Heart left ventricle (tissue), 16 donors: ENCODE results near the gene GALNT12. TPM values are rescaled to one million over a fixed set of nuclear protein-coding genes. Genes with fewer than 3 reads are reported as not detected.

Experiments used
- ATAC-seq, 4 donors: fragments of 200-7000 bp; cut with Tn5 transposase; one replicate each; pipeline ENCODE4 v1.9.1; 2020 to 2022; ENCODE audit warnings: moderate library complexity in 4 of 4, mild to moderate bottlenecking in 3 of 4, moderate number of reproducible peaks in 1 of 4
- DNase-seq, 5 donors: peaks; one replicate each; pipeline ENCODE4 v3.0.0-alpha.2; 2020
- H3K27ac ChIP-seq, 12 donors: fragments of 200-600 bp; sonication (generic) in 4 of 12; one replicate each; pipeline versions ENCODE4 v1.5.0 to v1.8.0; 2016 to 2022; ENCODE audit warnings: mild to moderate bottlenecking in 2 of 12
- H3K27me3 ChIP-seq, 9 donors: fragments of 200-600 bp; sonication (generic) in 2 of 9; one replicate each; pipeline versions ENCODE4 v1.5.1 to v1.8.0; 2016 to 2022; ENCODE audit warnings: mild to moderate bottlenecking in 3 of 9
- H3K36me3 ChIP-seq, 9 donors: fragments of 200-600 bp; sonication (generic) in 2 of 9; one replicate each; pipeline versions ENCODE4 v1.5.0 to v1.8.0; 2018 to 2022; ENCODE audit warnings: mild to moderate bottlenecking in 2 of 9
- H3K4me1 ChIP-seq, 12 donors: fragments of 200-600 bp; sonication (generic) in 4 of 12; one replicate each; pipeline versions ENCODE4 v1.5.0 to v1.8.0; 2016 to 2022; ENCODE audit warnings: mild to moderate bottlenecking in 3 of 12
- H3K4me3 ChIP-seq, 12 donors: fragments of 200-600 bp; sonication (generic) in 4 of 12; one replicate each; pipeline versions ENCODE4 v1.5.0 to v1.8.0; 2017 to 2022; ENCODE audit warnings: mild to moderate bottlenecking in 9 of 12, moderate library complexity in 4 of 12
- H3K9me3 ChIP-seq, 12 donors: fragments of 200-600 bp; sonication (generic) in 4 of 12; one replicate each; pipeline versions ENCODE4 v1.5.0 to v1.8.0; 2016 to 2022; ENCODE audit warnings: mild to moderate bottlenecking in 1 of 12
- POLR2A ChIP-seq, 2 donors: fragments of 450-650 bp; IDR thresholded peaks; one replicate each; pipeline ENCODE4 v1.6.1; 2017; ENCODE audit warnings: antibody characterized with exemption in 2 of 2, mild to moderate bottlenecking in 2 of 2, moderate library complexity in 2 of 2
- WGBS, 4 donors: extraction: QIAGEN DNeasy Blood & Tissue Kit in 2 of 4; methylation state at CpG; one replicate each; pipeline versions ENCODE4 v1.1.5 to v1.1.7; 2013 to 2018; 5-methylcytosine and 5-hydroxymethylcytosine counted together
- intact Hi-C, 10 donors: fragments of 100-400 bp; cut with DNase I; formaldehyde crosslinking; loops; one replicate each; pipeline versions ENCODE4 v1.11.1 to v1.14.2; 2022
- polyA plus RNA-seq, 2 donors: library from polyadenylated mRNA; stranded (reverse); fragments of 200-250 nt; gene quantifications; one replicate each; pipeline ENCODE4 v1.2.3, GENCODE V29; 2013
- total RNA-seq, 9 donors: library from RNA; depleted of rRNA in 2 of 9; stranded (reverse); fragments of >200 nt in 2 of 9; fragmentation: NEBNext Ultra II Directional in 3 of 9; extraction: Animal tissue kit (Norgen Biotek cat#: 25700) in 3 of 9; gene quantifications; one replicate each; pipeline versions ENCODE4 v1.1.0 to v1.2.4, GENCODE V29; 2016 to 2023
- TF ChIP-seq, protein P1 (sequence below), 12 donors: fragments of 200-600 bp; sonication (generic) in 4 of 12; IDR thresholded peaks; one replicate each; pipeline versions ENCODE4 v1.5.0 to v1.8.0; 2018 to 2022; ENCODE audit warnings: antibody characterized with exemption in 12 of 12, mild to moderate bottlenecking in 5 of 12
- donor health status: ischemic (EF 13 %, LVEDD 7.1; RV severe dilation, severe dysfunction).
- donor health status: healthy with polysubstance abuse.
- donor health status: DM: no; HTN: yes; CAD: no.
- donor health status: DM: no; HTN: no; CAD: no.
- donor health status: ischemic (EF 25% LVEDD 6.9; RV normal size, moderate dysfunction).
- donor health status: ischemic (EF 25% LVEDD 5.7; RV mildly dilated, moderate dysfunction).
- donor health status: healthy.
- donor health status: DM: yes; HTN: yes; CAD: no.
- donor health status: ischemic (EF 35%, LVEDD 5.7; RV mildly dilated, moderate dysfunction).
- donor health status: nonischemic (EF 11% LVEDD 7.7; RV severe dilation, severe dysfunction).
- donor health status: DM: yes; HTN: yes; CAD: no.
- donor health status: PGD.
- donor health status: ischemic (EF 29% LVEDD 5.4; RV normal size, mild dysfunction).
- donor health status: nonischemic (EF 23%, LVEDD 6.1; RV moderate dilation, normal function).

The GALNT12 gene
- total and polyA plus RNA-seq, 11 donors, result 0.23 to 4.7 (median 0.44) TPM

GRCh38 chr9:98873526-98873925 lies 66.1 kb downstream of the GALNT12 start:
- no peak overlapping the region for H3K4me3 ChIP-seq
- no peaks in the 10 kb centered on the region for H3K36me3 ChIP-seq
- intact Hi-C loops, result no loop called here
- ATAC-seq, result no peak
- DNase-seq, result no peak
- H3K4me1 ChIP-seq, result peaks cover 0 to 31% (median 15%) of the 10 kb centered on the region in 12 donors
- H3K27me3 ChIP-seq, result no peaks in the 10 kb centered on the region
- TF ChIP-seq POLR2A (IDR thresholded peaks at IDR 0.05), result no peak
- TF ChIP-seq, protein P1, sequence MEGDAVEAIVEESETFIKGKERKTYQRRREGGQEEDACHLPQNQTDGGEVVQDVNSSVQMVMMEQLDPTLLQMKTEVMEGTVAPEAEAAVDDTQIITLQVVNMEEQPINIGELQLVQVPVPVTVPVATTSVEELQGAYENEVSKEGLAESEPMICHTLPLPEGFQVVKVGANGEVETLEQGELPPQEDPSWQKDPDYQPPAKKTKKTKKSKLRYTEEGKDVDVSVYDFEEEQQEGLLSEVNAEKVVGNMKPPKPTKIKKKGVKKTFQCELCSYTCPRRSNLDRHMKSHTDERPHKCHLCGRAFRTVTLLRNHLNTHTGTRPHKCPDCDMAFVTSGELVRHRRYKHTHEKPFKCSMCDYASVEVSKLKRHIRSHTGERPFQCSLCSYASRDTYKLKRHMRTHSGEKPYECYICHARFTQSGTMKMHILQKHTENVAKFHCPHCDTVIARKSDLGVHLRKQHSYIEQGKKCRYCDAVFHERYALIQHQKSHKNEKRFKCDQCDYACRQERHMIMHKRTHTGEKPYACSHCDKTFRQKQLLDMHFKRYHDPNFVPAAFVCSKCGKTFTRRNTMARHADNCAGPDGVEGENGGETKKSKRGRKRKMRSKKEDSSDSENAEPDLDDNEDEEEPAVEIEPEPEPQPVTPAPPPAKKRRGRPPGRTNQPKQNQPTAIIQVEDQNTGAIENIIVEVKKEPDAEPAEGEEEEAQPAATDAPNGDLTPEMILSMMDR (IDR thresholded peaks at IDR 0.05), result no peak
- peak overlapping the region in 3 of 12 donors; percentile 25 to 33 (median 29) for H3K27ac ChIP-seq
- H3K9me3 ChIP-seq, result peaks cover 0 to 5% (median 0%) of the 10 kb centered on the region in 12 donors
- 74 to 83% (median 80%) methylated on average over 2 of the region's 2 CpGs for WGBS, 4 donors

GRCh38 chr9:98873951-98874371 lies 66.5 kb downstream of the GALNT12 start:
- peaks cover 0 to 5% (median 0%) of the 10 kb centered on the region in 12 donors for H3K9me3 ChIP-seq
- H3K36me3 ChIP-seq, result no peaks in the 10 kb centered on the region
- peaks cover 0 to 29% (median 11%) of the 10 kb centered on the region in 12 donors for H3K4me1 ChIP-seq
- H3K4me3 ChIP-seq, result no peak overlapping the region
- peak in 3 of 4 donors; percentile 66 to 75 (median 74) for ATAC-seq
- WGBS, 4 donors, result 41 to 53% (median 48%) methylated on average over 3 of the region's 3 CpGs
- H3K27me3 ChIP-seq, result no peaks in the 10 kb centered on the region
- intact Hi-C loops, result no loop called here
- no peak for TF ChIP-seq POLR2A (IDR thresholded peaks at IDR 0.05)
- TF ChIP-seq, protein P1 (IDR thresholded peaks at IDR 0.05), result no peak
- peak; percentile 58 to 82 (median 74) for DNase-seq
- peak overlapping the region in 3 of 12 donors; percentile 25 to 33 (median 29) for H3K27ac ChIP-seq

DNA sequence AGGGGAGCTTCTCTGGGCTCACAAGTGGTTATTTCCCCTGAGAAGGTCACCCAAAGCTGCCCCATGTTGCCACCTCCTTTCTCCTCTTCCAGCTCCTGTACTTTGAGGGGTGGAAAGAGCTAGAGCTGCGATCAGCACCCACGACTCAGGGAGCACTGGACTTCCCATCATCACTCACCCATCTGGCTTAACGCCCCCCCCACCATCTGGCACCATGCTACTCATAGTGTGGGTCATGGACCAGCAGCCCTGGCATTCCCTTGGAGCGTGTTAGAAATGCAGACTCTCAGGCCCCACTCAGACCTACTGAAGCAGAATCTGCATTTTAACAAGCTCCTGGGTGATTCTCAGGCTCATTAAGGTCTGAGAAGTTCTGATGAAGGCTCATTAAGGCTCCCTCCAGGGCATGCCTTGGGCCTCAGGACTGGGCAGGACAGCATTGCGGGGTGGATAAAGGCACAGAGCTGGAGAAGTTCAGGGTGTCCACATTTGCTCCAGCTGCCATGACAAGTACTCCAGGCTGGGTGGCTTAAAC lies 67.3 kb downstream of the GALNT12 start:
- H3K9me3 ChIP-seq, result no peaks in the 10 kb centered on the region
- no peaks in the 10 kb centered on the region for H3K36me3 ChIP-seq
- no peaks in the 10 kb centered on the region for H3K27me3 ChIP-seq
- intact Hi-C loops, result no loop called here
- H3K4me3 ChIP-seq, result no peak overlapping the region
- H3K4me1 ChIP-seq, result peaks cover 0 to 34% (median 16%) of the 10 kb centered on the region in 12 donors
- H3K27ac ChIP-seq, result no peak overlapping the region
- ATAC-seq (no peak), DNase-seq (no peak)
- TF ChIP-seq POLR2A (IDR thresholded peaks at IDR 0.05), result no peak
- TF ChIP-seq, protein P1 (IDR thresholded peaks at IDR 0.05), result no peak
- 81 to 94% (median 89%) methylated on average over 4 to 5 of the region's 5 CpGs for WGBS, 4 donors

GRCh38 chr9:98875536-98875935 lies 68.1 kb downstream of the GALNT12 start:
- WGBS, 4 donors, result 78 to 100% (median 83%) methylated on average over 5 of the region's 5 CpGs
- H3K4me1 ChIP-seq, result peaks cover 0 to 34% (median 18%) of the 10 kb centered on the region in 12 donors
- H3K4me3 ChIP-seq, result no peak overlapping the region
- TF ChIP-seq POLR2A (IDR thresholded peaks at IDR 0.05), result no peak
- TF ChIP-seq, protein P1 (IDR thresholded peaks at IDR 0.05), result no peak
- H3K27me3 ChIP-seq, result no peaks in the 10 kb centered on the region
- no peak for ATAC-seq
- no peaks in the 10 kb centered on the region for H3K36me3 ChIP-seq
- H3K27ac ChIP-seq, result no peak overlapping the region
- intact Hi-C loops, result no loop called here
- no peaks in the 10 kb centered on the region for H3K9me3 ChIP-seq
- no peak for DNase-seq
